Umbilical cord (tissue), 1 donor: ENCODE data around the gene TOLLIP. TPM values are rescaled to one million over a fixed set of nuclear protein-coding genes. Genes with fewer than 3 reads are reported as not detected.

Experiments used
- total RNA-seq: library from RNA; depleted of rRNA; stranded (reverse); fragments of >200 nt; gene quantifications from one replicate; pipeline ENCODE4 v1.2.3, GENCODE V29; 2014; ENCODE audit warnings: low replicate concordance; ENCODE audit not compliant: insufficient read depth

TOLLIP gene
- total RNA-seq, 1 donor from 2014 or later: 16.9 TPM

Other genes with a start within 250 kb of the TOLLIP start
- gene MUC2, start 234.8 kb downstream of the TOLLIP start, total RNA-seq: under 0.01 TPM
- 1.4 TPM for gene MUC5AC, start 151.7 kb downstream of the TOLLIP start, total RNA-seq
- 1.2 TPM for gene MUC5B, start 86.6 kb downstream of the TOLLIP start, total RNA-seq
- gene BRSK2, start 80.3 kb upstream of the TOLLIP start, total RNA-seq: 2.2 TPM
- gene MOB2, start 177.1 kb upstream of the TOLLIP start, total RNA-seq: 33.9 TPM